ENCODE results near the gene DOK7. TPM values are rescaled to one million over a fixed set of nuclear protein-coding genes. Genes with fewer than 3 reads are reported as not detected.
"Not testable (repeated sequence)": the region's sequence is repeated elsewhere in the genome, so short reads cannot be mapped to it uniquely, and the experiment has no call there.

The DOK7 gene
- total RNA-seq, 1 donor from 2014 or later = not detected

DNA sequence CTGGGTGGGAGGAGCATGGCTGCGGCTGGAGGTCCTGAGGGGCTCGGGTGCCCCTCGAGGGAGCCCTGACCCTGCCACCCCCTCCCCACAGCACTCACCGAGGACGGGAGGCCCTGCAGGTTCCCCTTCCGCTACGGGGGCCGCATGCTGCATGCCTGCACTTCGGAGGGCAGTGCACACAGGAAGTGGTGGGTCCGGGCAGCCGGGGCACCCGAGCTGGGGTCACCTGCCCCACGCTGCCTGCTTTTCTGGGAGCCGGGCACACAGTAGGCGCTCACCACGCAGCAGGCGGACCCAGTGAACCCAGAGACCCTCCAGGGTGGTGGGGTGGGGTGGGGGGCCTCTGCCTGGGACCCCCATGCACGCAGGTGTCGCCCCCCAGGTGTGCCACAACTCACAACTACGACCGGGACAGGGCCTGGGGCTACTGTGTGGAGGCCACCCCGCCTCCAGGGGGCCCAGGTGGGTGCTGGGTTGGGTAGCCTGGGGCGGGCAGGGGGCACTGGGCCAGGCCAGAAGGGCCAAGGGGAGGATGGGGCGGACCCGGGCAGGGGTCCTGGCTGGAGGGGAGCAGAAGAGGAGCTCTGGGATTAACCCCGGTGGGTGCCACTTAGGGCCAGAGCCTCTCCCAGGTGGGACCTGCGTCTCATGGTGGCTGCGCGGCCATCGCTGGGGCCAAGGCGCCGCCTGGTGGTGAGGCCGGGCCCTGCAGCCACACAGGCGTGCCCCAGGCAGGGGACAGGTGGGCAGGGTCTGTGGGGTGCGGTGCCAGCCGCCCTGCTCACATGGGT is 20.0 kb upstream of the DOK7 start:
- peak; percentile 43 to 61 for DNase-seq (ENCODE audit: low read depth in 2 of 2)

DNA sequence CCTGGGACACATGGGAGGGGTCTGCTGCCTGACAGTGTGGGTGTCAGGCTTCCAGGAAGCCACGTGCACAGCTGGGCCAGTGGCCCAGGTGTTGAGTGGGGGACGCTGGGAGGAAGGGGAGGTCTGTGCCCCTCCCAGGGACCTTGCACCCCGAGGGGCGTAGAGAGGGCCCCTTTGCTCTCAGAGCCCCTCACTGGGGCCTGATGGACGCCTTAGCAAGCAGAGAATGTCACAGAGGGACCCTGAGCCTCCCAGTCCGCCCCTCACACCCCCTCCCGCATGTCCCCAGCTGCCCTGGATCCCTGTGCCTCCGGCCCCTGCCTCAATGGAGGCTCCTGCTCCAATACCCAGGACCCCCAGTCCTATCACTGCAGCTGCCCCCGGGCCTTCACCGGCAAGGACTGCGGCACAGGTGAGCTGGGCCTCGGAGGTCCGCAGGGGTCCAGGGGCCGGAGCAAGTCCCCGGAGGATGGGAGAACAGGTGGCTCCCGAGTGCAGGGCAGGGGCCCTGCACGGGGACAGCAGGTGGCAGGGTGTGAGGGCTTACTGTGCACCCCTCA is 19.3 kb upstream of the DOK7 start:
- DNase-seq (ENCODE audit: low read depth in 2 of 2) = no peak

DNA sequence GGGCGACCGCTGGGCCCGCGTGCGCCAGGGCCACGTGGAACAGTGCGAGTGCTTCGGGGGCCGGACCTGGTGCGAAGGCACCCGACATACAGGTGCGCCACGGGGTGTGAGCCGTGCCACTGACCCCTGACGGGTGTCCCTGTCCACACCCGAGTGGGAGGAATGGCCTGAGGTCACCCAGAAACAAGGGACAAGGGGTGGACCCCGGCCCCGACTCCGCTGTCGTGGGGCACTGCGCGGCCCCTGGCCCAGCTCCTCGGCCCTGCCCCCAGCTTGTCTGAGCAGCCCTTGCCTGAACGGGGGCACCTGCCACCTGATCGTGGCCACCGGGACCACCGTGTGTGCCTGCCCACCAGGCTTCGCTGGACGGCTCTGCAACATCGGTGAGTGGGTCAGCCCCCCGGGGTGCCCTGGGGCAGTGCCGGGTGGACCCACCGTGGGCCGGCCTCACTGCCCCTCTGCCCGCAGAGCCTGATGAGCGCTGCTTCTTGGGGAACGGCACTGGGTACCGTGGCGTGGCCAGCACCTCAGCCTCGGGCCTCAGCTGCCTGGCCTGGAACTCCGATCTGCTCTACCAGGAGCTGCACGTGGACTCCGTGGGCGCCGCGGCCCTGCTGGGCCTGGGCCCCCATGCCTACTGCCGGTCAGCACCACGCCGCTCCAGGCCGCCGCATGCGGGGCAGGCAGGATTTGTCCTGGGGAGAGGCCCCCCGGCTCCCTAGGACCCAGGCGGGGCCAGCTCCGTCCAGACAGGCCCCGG is 18.6 kb upstream of the DOK7 start:
- DNase-seq (ENCODE audit: low read depth in 2 of 2) = no peak

DNA sequence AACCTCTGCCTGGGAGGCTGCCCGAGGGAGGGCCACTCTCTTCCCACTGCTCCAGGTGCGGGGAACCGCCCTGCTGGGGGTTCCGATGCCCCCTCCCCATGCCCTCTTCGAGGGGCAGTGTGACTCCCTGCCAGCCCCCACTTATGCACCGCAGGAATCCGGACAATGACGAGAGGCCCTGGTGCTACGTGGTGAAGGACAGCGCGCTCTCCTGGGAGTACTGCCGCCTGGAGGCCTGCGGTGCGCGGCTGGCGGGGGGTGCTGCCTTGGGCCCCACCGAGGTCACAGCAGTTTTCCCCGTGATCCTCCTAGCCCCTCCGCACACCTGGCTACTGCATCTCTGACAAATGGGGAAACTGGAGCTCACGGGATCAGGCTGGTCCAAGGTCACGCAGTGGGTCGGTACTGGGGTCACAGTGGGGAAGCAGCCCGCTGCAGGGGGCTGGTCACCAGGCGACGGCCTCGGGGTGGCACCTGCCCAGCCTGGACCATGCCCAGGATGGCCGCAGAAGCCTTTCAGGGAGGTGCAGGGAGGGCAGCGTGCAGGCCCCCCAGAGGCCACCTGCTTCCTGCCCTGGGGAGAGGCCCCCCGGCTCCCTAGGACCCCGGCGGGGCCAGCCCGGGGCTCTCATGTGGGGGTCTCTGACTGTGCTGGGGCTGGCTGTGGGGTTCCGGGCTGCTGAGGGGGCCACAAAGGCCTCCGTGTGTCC is 17.8 kb upstream of the DOK7 start:
- DNase-seq (ENCODE audit: low read depth in 2 of 2) = no peak

DNA sequence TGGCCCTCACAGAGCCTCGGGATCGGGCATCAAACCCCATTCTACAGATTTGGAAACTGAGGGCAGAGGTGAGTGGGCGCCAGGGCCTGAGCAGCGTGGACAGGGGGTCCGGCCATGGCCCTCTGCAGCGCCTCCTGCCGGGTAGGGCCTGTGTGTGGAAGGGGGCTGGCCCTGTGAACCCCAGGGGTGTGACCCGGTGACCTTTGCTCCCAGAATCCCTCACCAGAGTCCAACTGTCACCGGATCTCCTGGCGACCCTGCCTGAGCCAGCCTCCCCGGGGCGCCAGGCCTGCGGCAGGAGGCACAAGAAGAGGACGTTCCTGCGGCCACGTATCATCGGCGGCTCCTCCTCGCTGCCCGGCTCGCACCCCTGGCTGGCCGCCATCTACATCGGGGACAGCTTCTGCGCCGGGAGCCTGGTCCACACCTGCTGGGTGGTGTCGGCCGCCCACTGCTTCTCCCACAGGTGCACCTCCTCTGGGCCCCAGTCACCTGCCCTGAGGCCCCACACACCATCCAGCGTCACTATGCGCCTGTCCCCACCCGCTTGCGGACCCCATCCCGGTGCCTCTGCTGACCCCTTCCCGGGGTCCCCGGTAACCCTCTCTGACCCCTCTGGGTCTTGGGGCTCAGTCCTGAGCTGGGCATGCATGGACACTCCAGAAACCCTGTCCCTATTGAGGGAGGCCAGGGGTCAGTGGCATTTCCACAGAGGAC is 17.1 kb upstream of the DOK7 start:
- no peak for DNase-seq (ENCODE audit: low read depth in 2 of 2)

DNA sequence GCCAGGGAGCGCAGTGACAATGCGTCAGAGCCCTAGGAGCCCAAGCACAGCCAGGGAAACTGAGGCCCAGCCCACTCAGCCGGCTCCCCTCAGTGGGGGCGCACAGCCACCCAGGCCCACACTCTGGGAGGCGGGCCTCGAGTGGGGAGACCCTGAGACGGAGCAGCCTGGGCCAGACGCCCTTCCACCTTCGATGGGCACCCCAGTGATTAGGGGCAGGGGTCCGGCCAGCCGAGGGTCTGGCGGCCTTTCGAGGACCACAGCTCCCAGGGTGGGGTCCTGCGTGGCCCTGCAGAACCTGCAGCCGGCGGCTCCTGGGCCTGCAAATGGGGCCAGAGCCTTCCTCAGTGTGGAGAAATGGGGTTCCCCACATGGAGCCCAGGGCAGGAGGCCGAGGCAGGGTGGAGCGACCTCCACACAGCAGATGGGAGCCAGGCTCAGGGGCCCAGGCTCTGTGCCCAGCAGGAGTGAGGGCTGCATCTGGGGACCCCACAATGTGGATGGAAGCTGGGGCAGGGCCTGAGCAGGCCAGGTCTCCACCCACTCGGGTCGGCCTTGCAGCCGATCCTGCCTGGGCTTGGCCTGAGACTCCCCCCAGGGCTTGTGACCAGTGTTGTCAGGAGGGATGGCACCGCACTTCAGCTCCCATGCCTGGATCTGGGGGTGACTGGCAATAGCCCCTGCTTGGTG is 16.3 kb upstream of the DOK7 start:
- DNase-seq (ENCODE audit: low read depth in 2 of 2) = no peak

DNA sequence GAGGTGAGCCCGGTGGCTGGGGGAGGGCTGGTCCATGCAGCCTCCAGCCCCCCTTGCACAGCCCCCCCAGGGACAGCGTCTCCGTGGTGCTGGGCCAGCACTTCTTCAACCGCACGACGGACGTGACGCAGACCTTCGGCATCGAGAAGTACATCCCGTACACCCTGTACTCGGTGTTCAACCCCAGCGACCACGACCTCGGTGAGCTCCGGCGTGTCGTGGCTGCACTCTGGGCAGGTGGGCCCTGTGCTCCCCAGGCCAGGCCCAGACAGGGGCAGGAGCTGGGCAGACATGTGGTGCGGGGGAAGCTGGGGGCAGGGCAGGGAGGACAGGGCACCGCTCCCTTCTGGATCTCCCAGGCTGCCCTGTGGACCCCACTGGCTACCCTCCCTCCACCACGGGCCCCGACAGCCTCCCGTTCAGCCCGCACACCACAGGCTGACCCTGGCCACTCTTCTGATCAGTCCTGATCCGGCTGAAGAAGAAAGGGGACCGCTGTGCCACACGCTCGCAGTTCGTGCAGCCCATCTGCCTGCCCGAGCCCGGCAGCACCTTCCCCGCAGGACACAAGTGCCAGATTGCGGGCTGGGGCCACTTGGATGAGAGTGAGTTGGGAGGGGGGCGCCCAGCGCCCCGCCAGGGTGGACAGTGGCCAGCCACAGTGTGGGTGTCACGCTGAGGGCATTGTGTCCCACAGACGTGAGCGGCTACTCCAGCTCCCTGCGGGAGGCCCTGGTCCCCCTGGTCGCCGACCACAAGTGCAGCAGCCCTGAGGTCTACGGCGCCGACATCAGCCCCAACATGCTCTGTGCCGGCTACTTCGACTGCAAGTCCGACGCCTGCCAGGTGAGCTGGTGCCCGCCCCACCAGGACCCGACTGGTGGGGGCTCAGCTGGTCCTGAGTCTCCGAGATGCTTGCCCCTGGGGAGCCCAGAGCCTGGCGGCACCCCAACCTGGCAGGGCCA is 15.4 kb upstream of the DOK7 start:
- DNase-seq (ENCODE audit: low read depth in 2 of 2) = no peak

DNA sequence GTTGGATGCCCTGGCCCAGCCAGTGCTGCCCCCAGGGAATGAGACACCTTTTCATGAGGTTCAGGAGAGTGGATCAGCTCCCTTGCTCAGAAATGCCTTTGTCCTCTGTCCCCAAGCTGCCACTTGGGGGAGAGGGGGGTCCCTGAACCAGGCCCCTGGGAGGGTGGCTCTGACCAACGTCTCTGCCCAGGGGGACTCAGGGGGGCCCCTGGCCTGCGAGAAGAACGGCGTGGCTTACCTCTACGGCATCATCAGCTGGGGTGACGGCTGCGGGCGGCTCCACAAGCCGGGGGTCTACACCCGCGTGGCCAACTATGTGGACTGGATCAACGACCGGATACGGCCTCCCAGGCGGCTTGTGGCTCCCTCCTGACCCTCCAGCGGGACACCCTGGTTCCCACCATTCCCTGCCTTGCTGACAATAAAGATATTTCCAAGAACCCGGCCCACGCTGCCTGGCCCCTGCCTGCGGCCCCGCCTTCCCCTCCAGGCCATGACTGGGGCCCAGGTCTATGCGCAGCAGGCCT is 14.0 kb upstream of the DOK7 start:
- DNase-seq (ENCODE audit: low read depth in 2 of 2) = no peak

DNA sequence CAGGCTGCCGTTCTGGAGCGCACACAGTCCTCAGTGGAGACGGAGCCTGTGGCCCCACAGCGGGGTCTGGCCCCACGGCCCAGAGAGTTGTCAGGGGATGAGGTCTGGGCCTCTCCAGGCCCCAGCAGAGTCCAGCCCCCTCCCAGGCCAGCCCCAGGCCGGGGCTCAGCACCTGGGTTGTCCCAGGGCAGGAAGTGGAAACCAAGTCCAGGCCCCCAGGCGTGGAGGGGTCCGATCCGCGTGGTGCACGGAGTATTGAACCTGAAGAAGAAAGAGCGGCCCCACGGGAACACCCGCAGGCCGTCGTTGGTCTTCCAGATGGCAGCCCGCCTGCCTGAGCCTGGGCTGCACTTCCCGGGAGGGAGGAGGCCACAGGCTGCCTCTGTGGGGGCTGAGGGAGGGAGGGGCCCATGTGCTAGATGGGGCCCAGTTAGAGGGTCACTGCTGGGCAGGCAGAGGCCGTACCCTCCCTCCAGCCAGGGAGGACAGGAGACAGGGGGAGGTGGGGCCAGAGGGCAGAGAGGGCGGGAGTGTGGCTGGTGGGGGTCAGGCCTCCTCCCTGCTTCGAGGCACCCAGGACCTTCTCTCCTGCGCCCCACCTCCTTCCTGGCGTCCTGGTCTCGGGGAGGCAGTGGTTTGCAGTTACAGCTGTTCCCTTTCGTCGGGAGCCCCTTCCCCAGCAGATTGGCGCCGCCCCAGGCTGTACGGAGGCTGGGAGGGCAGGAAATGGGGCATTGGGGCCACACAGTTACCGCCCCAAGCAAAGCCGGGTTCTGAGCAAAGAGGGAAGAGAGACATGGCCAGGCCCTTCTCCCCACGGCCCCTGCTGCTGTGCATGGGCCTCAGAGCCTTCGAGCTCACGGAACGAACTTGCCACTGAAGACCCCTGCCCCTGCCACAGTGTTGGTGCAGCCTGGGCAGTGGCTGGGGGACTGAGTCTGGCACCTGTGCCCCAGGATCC is 13.3 kb upstream of the DOK7 start:
- DNase-seq (ENCODE audit: low read depth in 2 of 2) = no peak

DNA sequence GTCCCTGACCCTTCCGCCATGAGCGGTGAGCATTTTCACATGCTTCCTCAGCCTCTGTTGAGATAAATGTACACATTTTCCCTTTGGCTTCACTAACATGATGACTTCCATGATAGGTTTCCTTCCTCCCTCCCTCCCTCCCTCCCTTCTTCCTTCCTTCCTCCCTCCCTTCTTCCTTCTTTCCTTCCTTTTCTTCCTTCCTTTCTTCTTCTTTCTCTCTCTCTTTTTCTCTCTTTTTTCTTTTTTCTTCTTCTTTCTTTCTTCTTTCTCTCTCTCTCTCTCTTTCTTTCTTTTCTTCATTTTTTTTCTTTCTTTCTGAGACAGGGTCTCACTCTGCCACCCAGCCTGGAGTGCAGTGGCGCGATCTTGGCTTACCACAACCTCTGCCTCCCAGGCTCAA is 12.5 kb upstream of the DOK7 start:
- no peak for DNase-seq (ENCODE audit: low read depth in 2 of 2)

DNA sequence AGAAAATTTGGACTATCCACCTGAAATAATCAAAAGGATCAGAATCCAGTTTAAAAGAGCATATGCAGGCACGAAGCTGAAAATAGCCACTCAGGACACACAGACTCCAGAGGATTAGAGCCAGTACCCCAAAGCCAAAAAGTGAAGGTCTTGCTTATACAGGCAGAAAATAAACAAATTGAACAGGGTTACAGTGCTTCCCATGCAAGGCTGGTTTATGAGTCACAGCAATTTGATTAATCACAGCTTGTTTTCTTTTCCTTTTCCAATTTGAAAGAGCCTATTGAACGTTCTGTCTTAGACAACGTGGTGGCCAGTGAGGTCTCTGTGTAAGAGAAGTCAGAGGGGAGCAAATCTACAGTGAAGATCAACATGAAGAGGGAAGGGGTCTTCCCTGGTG is 11.2 kb upstream of the DOK7 start:
- DNase-seq (ENCODE audit: low read depth in 2 of 2) = peak in 1 of 2 donors; percentile 49

DNA sequence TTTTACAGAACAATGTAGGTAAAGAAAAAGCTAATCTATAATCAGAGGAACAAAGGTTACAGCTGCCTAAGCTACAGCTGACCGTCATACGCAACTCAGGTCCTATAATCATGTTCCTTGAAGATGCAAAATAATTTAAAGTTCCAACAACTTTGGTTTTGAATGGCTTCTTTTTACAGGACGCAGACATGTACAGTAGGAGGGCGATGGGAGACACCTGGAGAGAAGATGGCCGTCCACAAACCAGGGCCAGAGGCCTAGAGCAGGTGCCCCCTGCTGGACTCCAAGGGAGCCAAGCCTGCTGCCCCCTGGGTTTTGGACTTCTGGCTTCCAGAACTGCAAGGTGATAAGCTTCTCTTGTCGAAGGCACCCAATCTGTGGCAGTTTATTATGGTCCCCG is 10.7 kb upstream of the DOK7 start:
- DNase-seq (ENCODE audit: low read depth in 2 of 2) = peak in 1 of 2 donors; percentile 36

DNA sequence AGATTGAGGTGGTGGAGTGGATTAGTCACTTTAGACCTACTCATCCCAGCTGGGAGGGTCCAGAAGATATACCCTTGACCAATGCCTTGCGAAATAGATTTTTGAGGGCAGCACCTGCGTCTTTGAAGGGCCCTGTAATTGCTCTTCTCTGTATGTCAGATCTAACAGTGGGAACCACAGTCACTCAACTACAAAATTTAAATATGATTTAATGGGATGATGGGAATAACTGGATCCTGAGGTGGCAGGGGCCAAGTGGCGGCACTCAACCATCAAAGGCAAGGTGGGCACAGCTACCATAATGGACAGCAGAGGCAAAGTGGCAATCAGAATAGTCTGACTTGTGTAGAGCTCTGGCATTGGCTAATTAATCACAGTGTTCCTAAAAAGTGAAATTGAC is 7.5 kb upstream of the DOK7 start:
- DNase-seq (ENCODE audit: low read depth in 2 of 2) = not testable (repeated sequence)

DNA sequence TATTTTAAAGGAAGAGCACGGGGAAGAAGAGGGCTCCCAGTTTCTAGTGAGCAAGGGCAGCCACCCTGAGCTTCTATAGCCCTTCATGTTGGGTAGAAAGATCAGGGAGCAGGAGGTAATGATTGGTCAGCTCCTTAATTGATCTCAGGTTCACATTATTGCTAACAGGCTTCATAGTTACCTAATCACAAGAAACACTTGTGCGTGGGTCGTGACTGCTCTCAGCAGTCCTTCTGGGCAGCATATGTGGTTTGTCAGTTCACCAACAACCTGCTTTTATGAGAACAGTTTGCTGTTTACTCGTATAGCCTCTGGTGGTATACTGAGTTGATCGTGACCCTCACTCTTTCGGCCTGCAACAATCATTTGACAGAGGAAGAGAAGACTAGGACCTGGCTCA is 4.7 kb upstream of the DOK7 start:
- DNase-seq (ENCODE audit: low read depth in 2 of 2) = no peak

DNA sequence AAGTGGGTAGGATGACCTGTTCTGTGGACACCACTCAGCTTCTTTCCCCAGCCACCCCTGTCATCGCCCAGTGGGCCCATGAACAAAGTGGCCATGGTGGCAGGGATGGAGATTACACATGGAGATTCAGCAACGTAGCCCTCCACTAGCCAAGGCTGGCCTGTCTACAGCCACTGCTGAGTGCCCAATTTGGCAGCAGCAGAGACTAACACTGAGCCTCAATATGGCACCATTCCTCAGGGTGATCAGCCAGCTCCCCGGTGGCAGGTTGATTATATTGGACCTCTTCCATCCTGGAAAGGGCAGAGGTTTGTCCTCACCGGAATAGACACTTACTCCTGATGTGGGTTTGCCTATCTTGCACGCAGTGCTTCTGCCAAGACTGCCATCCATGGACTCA is 4.0 kb upstream of the DOK7 start:
- not testable (repeated sequence) for DNase-seq (ENCODE audit: low read depth in 2 of 2)

DNA sequence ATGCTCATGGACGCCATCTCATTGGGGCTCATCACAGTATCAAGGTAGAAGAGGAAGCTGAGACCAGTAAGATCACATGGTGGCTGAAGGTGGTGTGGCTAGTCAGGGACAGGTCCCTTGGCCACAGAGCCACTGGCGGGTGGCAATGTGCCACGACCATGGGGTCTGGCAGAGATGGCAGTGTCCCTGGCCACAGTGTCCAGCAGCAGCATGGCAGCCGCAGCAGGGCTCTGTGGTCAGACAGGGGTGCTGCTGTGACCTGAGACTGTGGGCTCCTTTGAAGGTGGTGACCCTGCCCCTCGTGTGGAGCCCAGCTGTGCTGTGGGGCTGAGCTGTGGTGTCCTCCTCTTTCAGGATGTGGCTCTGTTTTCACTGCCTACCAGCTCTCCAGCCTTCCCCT is 2.2 kb upstream of the DOK7 start:
- no peak for DNase-seq (ENCODE audit: low read depth in 2 of 2)

DNA sequence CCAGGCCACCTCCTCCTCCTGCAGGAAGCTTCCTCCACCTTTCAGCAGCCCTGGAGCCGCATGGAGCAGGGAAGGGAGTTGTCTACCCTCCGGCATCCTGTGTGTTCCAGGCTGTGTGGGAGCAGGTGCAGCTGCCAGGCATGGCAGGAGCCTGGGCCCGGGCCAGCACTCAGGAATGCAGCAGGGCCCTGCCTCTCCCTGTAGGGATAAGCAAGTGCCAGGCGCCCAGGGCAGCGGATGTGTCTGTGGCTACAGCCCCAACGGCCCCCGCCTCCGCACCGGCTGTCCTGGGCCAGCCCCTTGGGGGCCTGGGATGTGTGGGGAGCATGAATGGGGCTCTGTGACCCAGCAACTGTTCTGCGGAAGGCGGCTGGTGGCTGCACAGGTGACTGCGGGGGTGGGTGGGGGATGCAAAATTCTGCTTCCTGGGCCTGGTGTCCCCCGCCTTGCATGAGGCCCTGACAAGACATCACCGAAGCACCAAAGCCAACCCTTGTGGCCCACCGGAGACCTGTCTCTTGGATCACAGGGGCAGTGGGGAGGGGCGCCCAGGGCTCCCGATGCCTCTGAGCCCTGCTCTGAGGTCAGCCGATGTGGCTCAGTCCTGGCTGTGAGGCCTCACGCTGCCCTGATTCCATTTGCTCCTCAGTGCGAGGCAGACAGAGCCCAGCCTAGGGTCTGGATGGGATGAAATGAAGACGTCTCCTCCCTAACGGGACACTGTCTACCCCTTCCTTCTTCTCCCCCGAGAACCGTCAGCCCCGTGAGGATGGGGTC is 1.4 kb upstream of the DOK7 start:
- no peak for DNase-seq (ENCODE audit: low read depth in 2 of 2)

All from lung microvascular endothelial cell (primary cell).